K562 (cell line): ENCODE results near the gene CAPN5. TPM values are rescaled to one million over a fixed set of nuclear protein-coding genes. Genes with fewer than 3 reads are reported as not detected.

Source experiments
- ELF2 ChIP-seq: fragments of 250-450 bp; sonication (Bioruptor Pico); IDR thresholded peaks from 2 replicates; pipeline ENCODE4 v1.5.0; 2021; ENCODE audit warnings: mild to moderate bottlenecking
- NBN ChIP-seq: fragments of 450-650 bp; IDR thresholded peaks from 2 replicates; pipeline ENCODE4 v1.6.1; 2016; ENCODE audit warnings: low read depth, mild to moderate bottlenecking
- NFATC3 ChIP-seq: fragments of 450-650 bp; IDR thresholded peaks from 2 replicates; pipeline ENCODE4 v1.6.1; 2017; ENCODE audit warnings: mild to moderate bottlenecking
- PHB2 ChIP-seq: fragments of 450-650 bp; IDR thresholded peaks from 2 replicates; pipeline ENCODE4 v1.6.1; 2017; ENCODE audit warnings: low read depth
- PML ChIP-seq: IDR thresholded peaks from 2 replicates; pipeline ENCODE4 v1.6.1; 2012; ENCODE audit warnings: low read length, inconsistent platforms
- POLR2H ChIP-seq: IDR thresholded peaks from 2 replicates; pipeline ENCODE4 v1.6.1; 2016; ENCODE audit warnings: missing genetic modification characterization, low read depth, mild to moderate bottlenecking, control low read depth, missing compliant biosample characterization, moderate library complexity
- POLR3G ChIP-seq: IDR thresholded peaks from 2 replicates; pipeline ENCODE4 v1.6.1; 2011; ENCODE audit not compliant: insufficient read length, insufficient replicate concordance; ENCODE audit errors: extremely low read depth
- RFX5 ChIP-seq: IDR thresholded peaks from 2 replicates; pipeline ENCODE4 v1.6.1; 2011; ENCODE audit warnings: low read depth, mild to moderate bottlenecking, improper control_type of control experiment, low read length
- U2AF1 ChIP-seq: fragments of 200-400 bp; formaldehyde crosslinking; optimal IDR thresholded peaks from 2 replicates; pipeline ENCODE3; 2017; ENCODE audit warnings: mild to moderate bottlenecking, low read depth, low read length, moderate library complexity
- ZNF134 ChIP-seq: fragments of 250-450 bp; sonication (Bioruptor Pico); conservative IDR thresholded peaks from 2 replicates; pipeline ENCODE4 v1.4.0; 2020
- ZNF146 ChIP-seq: IDR thresholded peaks from one replicate; pipeline ENCODE4 v1.6.1; 2018; ENCODE audit warnings: missing compliant biosample characterization; ENCODE audit not compliant: unreplicated experiment
- polyA plus RNA-seq, 8 experiments: library from polyadenylated mRNA; depleted of rRNA in 4 of 8; stranded (reverse) in 5 of 8; unstranded in 3 of 8; fragments of >200 nt; fragmentation: Nextera tagmentation in 2 of 8; fragmentation: Illumina TruSeq in 1 of 8; extraction: Ambion mirVana in 2 of 8; extraction: Trizol in 1 of 8; gene quantifications; 2 replicates each; pipeline versions ENCODE4 v1.2.1 to v1.2.3, GENCODE V29; 2011 to 2014; ENCODE audit warnings: inconsistent platforms in 1 of 8, missing spikeins in 1 of 8
- total RNA-seq, 7 experiments: library from RNA; depleted of rRNA in 6 of 7; stranded (reverse); fragments of >200 nt in 6 of 7; fragmentation: Illumina TruSeq in 2 of 7; extraction: Trizol in 2 of 7; gene quantifications; 2 replicates each; pipeline versions ENCODE4 v1.2.1 to v1.2.3, GENCODE V29; 2011 to 2021; ENCODE audit warnings: low replicate concordance in 1 of 7
- TF ChIP-seq, protein P1 (sequence below): fragments of 450-650 bp; formaldehyde crosslinking; IDR thresholded peaks from 2 replicates; pipeline ENCODE4 v1.4.0; 2022; ENCODE audit warnings: missing genetic modification characterization
- TF ChIP-seq, protein P2 (sequence below): fragments of 450-650 bp; formaldehyde crosslinking; IDR thresholded peaks from 2 replicates; pipeline ENCODE4 v1.4.0; 2020; ENCODE audit warnings: mild to moderate bottlenecking, moderate library complexity
- TF ChIP-seq, protein P3 (sequence below): fragments of 200-600 bp; sonication (generic); IDR thresholded peaks from one replicate; pipeline ENCODE4 v1.6.1; 2012; ENCODE audit warnings: mild to moderate bottlenecking, low read depth, low read length, inconsistent platforms

CAPN5 gene
- total and polyA plus RNA-seq, 9 of the 15 experiments (the other 6 are each of a cell fraction or from before 2014, with no cell fraction given): 0.04 to 0.44 (median 0.14) TPM; not detected in 2

DNA sequence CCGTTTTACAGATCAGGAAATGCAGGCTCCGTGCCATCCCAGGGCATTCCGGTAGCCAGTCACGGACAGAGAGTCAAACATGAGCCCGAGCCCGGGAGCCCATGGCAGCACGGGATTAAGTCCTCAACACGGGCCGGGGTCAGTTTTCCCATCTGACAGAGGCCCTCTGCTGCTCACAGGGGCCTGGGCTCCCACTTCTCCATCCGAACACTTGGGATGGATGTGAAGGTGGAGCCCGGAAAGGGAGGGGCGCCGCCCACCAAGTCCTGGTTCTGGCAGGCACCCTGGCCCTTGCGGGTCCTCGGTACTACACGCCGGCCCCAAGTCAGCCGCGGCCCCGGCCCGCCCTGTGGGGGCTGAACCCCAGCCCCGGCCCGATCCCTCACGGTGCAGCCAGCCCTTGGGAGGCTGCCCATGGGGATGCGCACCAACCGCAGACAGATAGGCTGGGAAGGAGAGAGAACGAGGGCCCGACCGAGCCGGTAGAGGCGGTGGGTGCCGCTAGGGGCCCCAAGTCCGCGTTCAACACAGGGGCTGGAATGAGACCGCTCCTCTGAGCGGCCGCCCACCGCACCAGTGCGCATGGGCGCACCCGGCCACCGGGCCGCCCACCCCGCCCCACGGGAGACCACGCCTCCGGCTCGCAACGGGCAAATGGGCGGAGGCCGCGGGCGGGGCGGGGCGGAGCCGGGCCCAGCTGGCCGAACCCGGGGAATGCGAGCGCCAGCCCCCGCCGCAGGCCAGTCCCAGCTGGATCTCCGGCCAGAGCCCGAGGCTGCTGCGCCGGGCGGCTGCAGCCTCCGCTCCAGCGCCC lies at the start of gene CAPN5 (continued):
- TF ChIP-seq, protein P1, sequence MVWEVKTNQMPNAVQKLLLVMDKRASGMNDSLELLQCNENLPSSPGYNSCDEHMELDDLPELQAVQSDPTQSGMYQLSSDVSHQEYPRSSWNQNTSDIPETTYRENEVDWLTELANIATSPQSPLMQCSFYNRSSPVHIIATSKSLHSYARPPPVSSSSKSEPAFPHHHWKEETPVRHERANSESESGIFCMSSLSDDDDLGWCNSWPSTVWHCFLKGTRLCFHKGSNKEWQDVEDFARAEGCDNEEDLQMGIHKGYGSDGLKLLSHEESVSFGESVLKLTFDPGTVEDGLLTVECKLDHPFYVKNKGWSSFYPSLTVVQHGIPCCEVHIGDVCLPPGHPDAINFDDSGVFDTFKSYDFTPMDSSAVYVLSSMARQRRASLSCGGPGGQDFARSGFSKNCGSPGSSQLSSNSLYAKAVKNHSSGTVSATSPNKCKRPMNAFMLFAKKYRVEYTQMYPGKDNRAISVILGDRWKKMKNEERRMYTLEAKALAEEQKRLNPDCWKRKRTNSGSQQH: no peak
- TF ChIP-seq NBN (no peak), RFX5 (no peak), PHB2 (no peak), NFATC3 (no peak), POLR3G (no peak), ELF2 (no peak), ZNF146 (CRISPR knock-in tag) (no peak), U2AF1 (no peak), POLR2H (tag) (no peak), PML (no peak), ZNF134 (CRISPR knock-in tag) (no peak)
- TF ChIP-seq, protein P2, sequence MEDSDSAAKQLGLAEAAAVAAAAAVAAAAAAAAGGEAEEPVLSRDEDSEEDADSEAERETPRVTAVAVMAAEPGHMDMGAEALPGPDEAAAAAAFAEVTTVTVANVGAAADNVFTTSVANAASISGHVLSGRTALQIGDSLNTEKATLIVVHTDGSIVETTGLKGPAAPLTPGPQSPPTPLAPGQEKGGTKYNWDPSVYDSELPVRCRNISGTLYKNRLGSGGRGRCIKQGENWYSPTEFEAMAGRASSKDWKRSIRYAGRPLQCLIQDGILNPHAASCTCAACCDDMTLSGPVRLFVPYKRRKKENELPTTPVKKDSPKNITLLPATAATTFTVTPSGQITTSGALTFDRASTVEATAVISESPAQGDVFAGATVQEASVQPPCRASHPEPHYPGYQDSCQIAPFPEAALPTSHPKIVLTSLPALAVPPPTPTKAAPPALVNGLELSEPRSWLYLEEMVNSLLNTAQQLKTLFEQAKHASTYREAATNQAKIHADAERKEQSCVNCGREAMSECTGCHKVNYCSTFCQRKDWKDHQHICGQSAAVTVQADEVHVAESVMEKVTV (CRISPR knock-in tag): no peak
- TF ChIP-seq, protein P3, sequence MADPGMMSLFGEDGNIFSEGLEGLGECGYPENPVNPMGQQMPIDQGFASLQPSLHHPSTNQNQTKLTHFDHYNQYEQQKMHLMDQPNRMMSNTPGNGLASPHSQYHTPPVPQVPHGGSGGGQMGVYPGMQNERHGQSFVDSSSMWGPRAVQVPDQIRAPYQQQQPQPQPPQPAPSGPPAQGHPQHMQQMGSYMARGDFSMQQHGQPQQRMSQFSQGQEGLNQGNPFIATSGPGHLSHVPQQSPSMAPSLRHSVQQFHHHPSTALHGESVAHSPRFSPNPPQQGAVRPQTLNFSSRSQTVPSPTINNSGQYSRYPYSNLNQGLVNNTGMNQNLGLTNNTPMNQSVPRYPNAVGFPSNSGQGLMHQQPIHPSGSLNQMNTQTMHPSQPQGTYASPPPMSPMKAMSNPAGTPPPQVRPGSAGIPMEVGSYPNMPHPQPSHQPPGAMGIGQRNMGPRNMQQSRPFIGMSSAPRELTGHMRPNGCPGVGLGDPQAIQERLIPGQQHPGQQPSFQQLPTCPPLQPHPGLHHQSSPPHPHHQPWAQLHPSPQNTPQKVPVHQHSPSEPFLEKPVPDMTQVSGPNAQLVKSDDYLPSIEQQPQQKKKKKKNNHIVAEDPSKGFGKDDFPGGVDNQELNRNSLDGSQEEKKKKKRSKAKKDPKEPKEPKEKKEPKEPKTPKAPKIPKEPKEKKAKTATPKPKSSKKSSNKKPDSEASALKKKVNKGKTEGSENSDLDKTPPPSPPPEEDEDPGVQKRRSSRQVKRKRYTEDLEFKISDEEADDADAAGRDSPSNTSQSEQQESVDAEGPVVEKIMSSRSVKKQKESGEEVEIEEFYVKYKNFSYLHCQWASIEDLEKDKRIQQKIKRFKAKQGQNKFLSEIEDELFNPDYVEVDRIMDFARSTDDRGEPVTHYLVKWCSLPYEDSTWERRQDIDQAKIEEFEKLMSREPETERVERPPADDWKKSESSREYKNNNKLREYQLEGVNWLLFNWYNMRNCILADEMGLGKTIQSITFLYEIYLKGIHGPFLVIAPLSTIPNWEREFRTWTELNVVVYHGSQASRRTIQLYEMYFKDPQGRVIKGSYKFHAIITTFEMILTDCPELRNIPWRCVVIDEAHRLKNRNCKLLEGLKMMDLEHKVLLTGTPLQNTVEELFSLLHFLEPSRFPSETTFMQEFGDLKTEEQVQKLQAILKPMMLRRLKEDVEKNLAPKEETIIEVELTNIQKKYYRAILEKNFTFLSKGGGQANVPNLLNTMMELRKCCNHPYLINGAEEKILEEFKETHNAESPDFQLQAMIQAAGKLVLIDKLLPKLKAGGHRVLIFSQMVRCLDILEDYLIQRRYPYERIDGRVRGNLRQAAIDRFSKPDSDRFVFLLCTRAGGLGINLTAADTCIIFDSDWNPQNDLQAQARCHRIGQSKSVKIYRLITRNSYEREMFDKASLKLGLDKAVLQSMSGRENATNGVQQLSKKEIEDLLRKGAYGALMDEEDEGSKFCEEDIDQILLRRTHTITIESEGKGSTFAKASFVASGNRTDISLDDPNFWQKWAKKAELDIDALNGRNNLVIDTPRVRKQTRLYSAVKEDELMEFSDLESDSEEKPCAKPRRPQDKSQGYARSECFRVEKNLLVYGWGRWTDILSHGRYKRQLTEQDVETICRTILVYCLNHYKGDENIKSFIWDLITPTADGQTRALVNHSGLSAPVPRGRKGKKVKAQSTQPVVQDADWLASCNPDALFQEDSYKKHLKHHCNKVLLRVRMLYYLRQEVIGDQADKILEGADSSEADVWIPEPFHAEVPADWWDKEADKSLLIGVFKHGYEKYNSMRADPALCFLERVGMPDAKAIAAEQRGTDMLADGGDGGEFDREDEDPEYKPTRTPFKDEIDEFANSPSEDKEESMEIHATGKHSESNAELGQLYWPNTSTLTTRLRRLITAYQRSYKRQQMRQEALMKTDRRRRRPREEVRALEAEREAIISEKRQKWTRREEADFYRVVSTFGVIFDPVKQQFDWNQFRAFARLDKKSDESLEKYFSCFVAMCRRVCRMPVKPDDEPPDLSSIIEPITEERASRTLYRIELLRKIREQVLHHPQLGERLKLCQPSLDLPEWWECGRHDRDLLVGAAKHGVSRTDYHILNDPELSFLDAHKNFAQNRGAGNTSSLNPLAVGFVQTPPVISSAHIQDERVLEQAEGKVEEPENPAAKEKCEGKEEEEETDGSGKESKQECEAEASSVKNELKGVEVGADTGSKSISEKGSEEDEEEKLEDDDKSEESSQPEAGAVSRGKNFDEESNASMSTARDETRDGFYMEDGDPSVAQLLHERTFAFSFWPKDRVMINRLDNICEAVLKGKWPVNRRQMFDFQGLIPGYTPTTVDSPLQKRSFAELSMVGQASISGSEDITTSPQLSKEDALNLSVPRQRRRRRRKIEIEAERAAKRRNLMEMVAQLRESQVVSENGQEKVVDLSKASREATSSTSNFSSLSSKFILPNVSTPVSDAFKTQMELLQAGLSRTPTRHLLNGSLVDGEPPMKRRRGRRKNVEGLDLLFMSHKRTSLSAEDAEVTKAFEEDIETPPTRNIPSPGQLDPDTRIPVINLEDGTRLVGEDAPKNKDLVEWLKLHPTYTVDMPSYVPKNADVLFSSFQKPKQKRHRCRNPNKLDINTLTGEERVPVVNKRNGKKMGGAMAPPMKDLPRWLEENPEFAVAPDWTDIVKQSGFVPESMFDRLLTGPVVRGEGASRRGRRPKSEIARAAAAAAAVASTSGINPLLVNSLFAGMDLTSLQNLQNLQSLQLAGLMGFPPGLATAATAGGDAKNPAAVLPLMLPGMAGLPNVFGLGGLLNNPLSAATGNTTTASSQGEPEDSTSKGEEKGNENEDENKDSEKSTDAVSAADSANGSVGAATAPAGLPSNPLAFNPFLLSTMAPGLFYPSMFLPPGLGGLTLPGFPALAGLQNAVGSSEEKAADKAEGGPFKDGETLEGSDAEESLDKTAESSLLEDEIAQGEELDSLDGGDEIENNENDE: no peak
